ENCODE measurements around the gene PHRF1. TPM values are rescaled to one million over a fixed set of nuclear protein-coding genes. Genes with fewer than 3 reads are reported as not detected.

Gene PHRF1
- 54.8 and 57.4 TPM in 2 replicates for total RNA-seq

GRCh38 chr11:575996-576768 is at the start of gene PHRF1:
Gene PHRF1, plus strand, starts transcription at chr11:576470. Its CDS starts 5,043 bp downstream, at chr11:581513.
- Mint-ChIP-seq H3K27ac (peak within 1 kb of the TSS; percentile 96), H3K27me3 (peaks cover 4% of the 10 kb centered on the region), H3K4me3 (peak within 1 kb of the TSS; percentile 87), H3K9me3 (no peaks in the 10 kb centered on the region), H3K36me3 (ENCODE audit: low read depth) (peaks cover 8% of the 10 kb centered on the region), H3K4me1 (peaks cover 34% of the 10 kb centered on the region)
- peak; percentile 98 for DNase-seq
- intact Hi-C loops (cut with micrococcal nuclease): loop anchor here (1.0 to 5.0 kb wide), 8 partner anchors 8 to 221 kb away; partner anchors contain the start of genes DEAF1, IRF7, LMNTD2 and RASSF7

GRCh38 chr11:528166-528814 is 48.0 kb upstream of the PHRF1 start:
- no peak overlapping the region for H3K4me3 Mint-ChIP-seq

GRCh38 chr11:528815-529727 is 47.2 kb upstream of the PHRF1 start:
- H3K4me3 Mint-ChIP-seq: no peak overlapping the region
- peaks cover 8% of the 10 kb centered on the region for H3K36me3 Mint-ChIP-seq (ENCODE audit: low read depth)
- intact Hi-C loops (cut with micrococcal nuclease): no loop called here
- peaks cover 3% of the 10 kb centered on the region for H3K4me1 Mint-ChIP-seq
- H3K27ac Mint-ChIP-seq: no peak overlapping the region
- no peaks in the 10 kb centered on the region for H3K27me3 Mint-ChIP-seq
- no peak for DNase-seq
- H3K9me3 Mint-ChIP-seq: no peaks in the 10 kb centered on the region

More at GRCh38 chr11:528166-528814, 48.0 kb upstream of the PHRF1 start:
- Mint-ChIP-seq H3K4me1 (no peaks in the 10 kb centered on the region), H3K27ac (no peak overlapping the region), H3K9me3 (no peaks in the 10 kb centered on the region), H3K36me3 (ENCODE audit: low read depth) (peaks cover 6% of the 10 kb centered on the region), H3K27me3 (no peaks in the 10 kb centered on the region)
- intact Hi-C loops (cut with micrococcal nuclease): no loop called here
- no peak for DNase-seq

- Mint-ChIP-seq H3K4me3 (no peak overlapping the region), H3K27me3 (no peaks in the 10 kb centered on the region), H3K36me3 (ENCODE audit: low read depth) (peaks cover 8% of the 10 kb centered on the region), H3K4me1 (peaks cover 4% of the 10 kb centered on the region), H3K27ac (no peak overlapping the region), H3K9me3 (no peaks in the 10 kb centered on the region)
- DNase-seq: no peak
- intact Hi-C loops (cut with micrococcal nuclease): no loop called here
Measured at GRCh38 chr11:529728-530411, 46.4 kb upstream of the PHRF1 start.

GRCh38 chr11:530960-531831 is 45.1 kb upstream of the PHRF1 start:
- peaks cover 9% of the 10 kb centered on the region for H3K36me3 Mint-ChIP-seq (ENCODE audit: low read depth)
- H3K4me3 Mint-ChIP-seq: no peak overlapping the region
- no peak for DNase-seq
- H3K27me3 Mint-ChIP-seq: no peaks in the 10 kb centered on the region
- no peaks in the 10 kb centered on the region for H3K9me3 Mint-ChIP-seq
- peaks cover 5% of the 10 kb centered on the region for H3K4me1 Mint-ChIP-seq
- intact Hi-C loops (cut with micrococcal nuclease): no loop called here
- no peak overlapping the region for H3K27ac Mint-ChIP-seq

- intact Hi-C loops (cut with micrococcal nuclease): no loop called here
- H3K27me3 Mint-ChIP-seq: no peaks in the 10 kb centered on the region
- H3K9me3 Mint-ChIP-seq: no peaks in the 10 kb centered on the region
- no peak overlapping the region for H3K4me3 Mint-ChIP-seq
- peaks cover 10% of the 10 kb centered on the region for H3K36me3 Mint-ChIP-seq (ENCODE audit: low read depth)
- DNase-seq: no peak
- H3K4me1 Mint-ChIP-seq: peaks cover 8% of the 10 kb centered on the region
- no peak overlapping the region for H3K27ac Mint-ChIP-seq
Measured at GRCh38 chr11:531919-532526, 44.2 kb upstream of the PHRF1 start.

- H3K9me3 Mint-ChIP-seq: no peaks in the 10 kb centered on the region
- no peak for DNase-seq
- H3K4me3 Mint-ChIP-seq: no peak overlapping the region
- peaks cover 10% of the 10 kb centered on the region for H3K4me1 Mint-ChIP-seq
- peaks cover 10% of the 10 kb centered on the region for H3K36me3 Mint-ChIP-seq (ENCODE audit: low read depth)
- H3K27me3 Mint-ChIP-seq: no peaks in the 10 kb centered on the region
- intact Hi-C loops (cut with micrococcal nuclease): no loop called here
- no peak overlapping the region for H3K27ac Mint-ChIP-seq
Measured at GRCh38 chr11:532527-532985, 43.7 kb upstream of the PHRF1 start.

GRCh38 chr11:532986-533585 is 43.2 kb upstream of the PHRF1 start:
- Mint-ChIP-seq H3K4me3 (no peak overlapping the region), H3K9me3 (no peaks in the 10 kb centered on the region), H3K4me1 (peaks cover 15% of the 10 kb centered on the region), H3K27me3 (no peaks in the 10 kb centered on the region), H3K27ac (no peak overlapping the region), H3K36me3 (ENCODE audit: low read depth) (peaks cover 10% of the 10 kb centered on the region)
- intact Hi-C loops (cut with micrococcal nuclease): no loop called here
- DNase-seq: no peak

GRCh38 chr11:533586-534395 is 42.5 kb upstream of the PHRF1 start:
- Mint-ChIP-seq H3K4me3 (peak overlapping the region; percentile 80), H3K27ac (no peak overlapping the region)

GRCh38 chr11:534396-535209 is 41.7 kb upstream of the PHRF1 start:
- intact Hi-C loops (cut with micrococcal nuclease): loop anchor here (1.0 to 5.0 kb wide), 2 partner anchors 16 to 163 kb away; partner anchors contain the start of genes DEAF1 and TMEM80
- peak; percentile 78 for DNase-seq
- H3K36me3 Mint-ChIP-seq (ENCODE audit: low read depth): peaks cover 10% of the 10 kb centered on the region
- no peak overlapping the region for H3K27ac Mint-ChIP-seq
- peak overlapping the region; percentile 80 for H3K4me3 Mint-ChIP-seq
- no peaks in the 10 kb centered on the region for H3K9me3 Mint-ChIP-seq
- H3K4me1 Mint-ChIP-seq: peaks cover 15% of the 10 kb centered on the region
- H3K27me3 Mint-ChIP-seq: no peaks in the 10 kb centered on the region

More at GRCh38 chr11:533586-534395, 42.5 kb upstream of the PHRF1 start:
- peaks cover 10% of the 10 kb centered on the region for H3K36me3 Mint-ChIP-seq (ENCODE audit: low read depth)
- DNase-seq: no peak
- intact Hi-C loops (cut with micrococcal nuclease): no loop called here
- H3K27me3 Mint-ChIP-seq: no peaks in the 10 kb centered on the region
- H3K4me1 Mint-ChIP-seq: peaks cover 15% of the 10 kb centered on the region
- H3K9me3 Mint-ChIP-seq: no peaks in the 10 kb centered on the region

- no peak overlapping the region for H3K27ac Mint-ChIP-seq
- no peak for DNase-seq
- no peak overlapping the region for H3K4me3 Mint-ChIP-seq
- peaks cover 15% of the 10 kb centered on the region for H3K4me1 Mint-ChIP-seq
- peaks cover 10% of the 10 kb centered on the region for H3K36me3 Mint-ChIP-seq (ENCODE audit: low read depth)
- H3K27me3 Mint-ChIP-seq: no peaks in the 10 kb centered on the region
- H3K9me3 Mint-ChIP-seq: no peaks in the 10 kb centered on the region
- intact Hi-C loops (cut with micrococcal nuclease): loop anchor here (1.0 to 5.0 kb wide), 2 partner anchors 17 to 162 kb away; partner anchors contain the start of genes DEAF1 and TMEM80
Measured at GRCh38 chr11:535210-535518, 41.1 kb upstream of the PHRF1 start.

All from activated CD4-positive, alpha-beta T cell treated with anti-CD3 and anti-CD28 coated beads, Interleukin-2, amount 10 ng/mL, durations not matched to agents 24 days and 14 days (primary cell).